Measurements from ENCODE around the gene USP48.

USP48 gene

DNA sequence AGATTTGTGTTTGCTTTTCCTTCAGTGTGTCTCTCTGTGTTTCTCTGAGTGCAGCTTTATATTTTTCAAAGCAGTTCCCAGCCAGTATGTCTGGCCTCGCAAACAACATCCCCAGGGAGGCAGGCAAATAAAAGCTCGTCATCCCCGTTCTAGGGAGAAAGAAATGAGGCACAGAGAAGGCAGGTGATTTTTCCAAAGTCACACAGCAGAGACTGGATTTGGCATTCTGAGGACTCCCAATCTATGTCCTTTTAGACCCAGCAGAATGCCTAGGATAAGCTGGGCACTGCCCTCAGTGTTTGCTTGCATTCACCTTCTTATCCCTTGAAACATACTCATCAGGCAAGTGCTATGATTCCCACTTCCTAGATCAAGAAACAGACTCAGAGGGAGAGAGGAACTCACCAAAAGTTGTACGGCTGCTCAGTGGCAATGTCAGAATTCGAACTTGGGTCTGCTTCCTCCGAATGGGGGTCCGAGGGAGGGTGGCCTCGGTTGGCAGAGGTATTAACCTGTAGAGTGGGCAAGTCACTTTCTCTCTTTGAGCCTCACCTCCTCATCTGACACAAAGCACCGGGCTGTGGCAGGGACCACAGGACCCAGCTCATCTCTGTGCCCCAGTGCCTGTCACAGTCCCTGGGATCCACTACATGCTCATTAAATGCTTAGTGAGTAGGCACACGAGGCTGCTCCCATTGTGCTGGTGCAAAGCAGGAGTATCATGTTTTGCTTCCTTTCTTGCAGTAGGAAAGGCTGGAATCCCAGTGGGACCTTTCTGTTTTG is 118.0 kb downstream of the USP48 start:
- Histone ChIP-seq H3K4me1 (ENCODE audit: control insufficient read depth, insufficient read depth, low read length) (peaks cover 20% of the 10 kb centered on the region), H3K27me3 (replicated peaks; ENCODE audit: control insufficient read depth, insufficient read depth, low read length) (peaks cover 5% of the 10 kb centered on the region), H3K9me3 (ENCODE audit: control insufficient read depth, low read length) (no peaks in the 10 kb centered on the region), H3K9ac (ENCODE audit: low read length) (no peak overlapping the region), H3K36me3 (ENCODE audit: control insufficient read depth, insufficient read depth, low read length, severe bottlenecking) (no peaks in the 10 kb centered on the region), H3K4me3 (ENCODE audit: low read length) (no peak overlapping the region)
- DNase-seq (ENCODE audit: low read depth) = no peak

GRCh38 chr1:21663951-21664805 is 118.8 kb downstream of the USP48 start:
- peaks cover 12% of the 10 kb centered on the region for H3K27me3 ChIP-seq (replicated peaks; ENCODE audit: control insufficient read depth, insufficient read depth, low read length)

DNA sequence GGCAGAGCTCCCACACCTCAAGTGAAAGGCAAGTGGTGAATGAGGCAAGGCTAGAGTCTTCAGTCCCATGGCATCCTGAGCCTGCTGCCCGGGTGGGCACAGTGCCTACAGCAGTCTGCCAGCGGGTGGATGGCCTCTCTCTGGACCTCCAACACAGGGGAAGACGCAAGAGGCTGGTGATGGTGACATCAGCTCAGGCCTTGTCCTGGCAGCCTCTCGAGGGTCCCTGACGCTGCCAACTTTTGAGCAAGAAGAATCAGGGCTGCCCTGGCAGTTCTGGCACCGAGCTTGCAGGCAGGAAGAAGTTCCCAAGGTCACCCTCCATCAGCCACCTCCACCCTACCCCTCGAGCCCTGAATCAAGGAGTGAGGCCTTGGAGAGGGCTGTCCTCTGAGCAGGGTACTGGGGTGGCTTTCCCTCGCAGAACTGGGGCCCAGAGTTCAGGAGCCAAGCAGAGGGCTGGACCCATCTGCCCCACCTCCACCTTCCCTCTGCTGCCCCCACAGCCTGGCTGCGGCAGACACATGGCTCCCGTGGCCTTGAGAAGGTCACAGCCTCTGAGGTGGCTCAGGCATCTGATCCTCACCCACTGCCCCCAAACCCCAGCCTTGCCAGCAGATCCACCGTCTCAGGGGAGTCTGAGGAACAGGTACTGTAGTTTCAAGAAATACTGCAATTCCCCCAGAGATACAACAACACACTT is 119.5 kb downstream of the USP48 start:
- Histone ChIP-seq H3K9me3 (ENCODE audit: control insufficient read depth, low read length) (no peaks in the 10 kb centered on the region), H3K4me3 (ENCODE audit: low read length) (no peak overlapping the region), H3K4me1 (ENCODE audit: control insufficient read depth, insufficient read depth, low read length) (peaks cover 15% of the 10 kb centered on the region), H3K9ac (ENCODE audit: low read length) (no peak overlapping the region), H3K36me3 (ENCODE audit: control insufficient read depth, insufficient read depth, low read length, severe bottlenecking) (no peaks in the 10 kb centered on the region), H3K27me3 (replicated peaks; ENCODE audit: control insufficient read depth, insufficient read depth, low read length) (peaks cover 12% of the 10 kb centered on the region)
- DNase-seq (ENCODE audit: low read depth) = no peak

More at GRCh38 chr1:21663951-21664805, 118.8 kb downstream of the USP48 start:
- Histone ChIP-seq H3K4me1 (ENCODE audit: control insufficient read depth, insufficient read depth, low read length) (peaks cover 15% of the 10 kb centered on the region), H3K9ac (ENCODE audit: low read length) (no peak overlapping the region), H3K36me3 (ENCODE audit: control insufficient read depth, insufficient read depth, low read length, severe bottlenecking) (no peaks in the 10 kb centered on the region), H3K4me3 (ENCODE audit: low read length) (no peak overlapping the region), H3K9me3 (ENCODE audit: control insufficient read depth, low read length) (no peaks in the 10 kb centered on the region)
- DNase-seq (ENCODE audit: low read depth) = no peak

- Histone ChIP-seq H3K9ac (ENCODE audit: low read length) (no peak overlapping the region), H3K36me3 (ENCODE audit: control insufficient read depth, insufficient read depth, low read length, severe bottlenecking) (no peaks in the 10 kb centered on the region), H3K27me3 (replicated peaks; ENCODE audit: control insufficient read depth, insufficient read depth, low read length) (peaks cover 13% of the 10 kb centered on the region), H3K9me3 (ENCODE audit: control insufficient read depth, low read length) (no peaks in the 10 kb centered on the region), H3K4me1 (ENCODE audit: control insufficient read depth, insufficient read depth, low read length) (peaks cover 15% of the 10 kb centered on the region), H3K4me3 (ENCODE audit: low read length) (no peak overlapping the region)
- no peak for DNase-seq (ENCODE audit: low read depth)
Measured at GRCh38 chr1:21662426-21663247, 120.3 kb downstream of the USP48 start.

- H3K36me3 ChIP-seq (ENCODE audit: control insufficient read depth, insufficient read depth, low read length, severe bottlenecking) = no peaks in the 10 kb centered on the region
- no peak overlapping the region for H3K9ac ChIP-seq (ENCODE audit: low read length)
- H3K9me3 ChIP-seq (ENCODE audit: control insufficient read depth, low read length) = no peaks in the 10 kb centered on the region
- no peak overlapping the region for H3K4me3 ChIP-seq (ENCODE audit: low read length)
- H3K4me1 ChIP-seq (ENCODE audit: control insufficient read depth, insufficient read depth, low read length) = peaks cover 15% of the 10 kb centered on the region
- DNase-seq (ENCODE audit: low read depth) = no peak
- peaks cover 19% of the 10 kb centered on the region for H3K27me3 ChIP-seq (replicated peaks; ENCODE audit: control insufficient read depth, insufficient read depth, low read length)
Measured at GRCh38 chr1:21661886-21662285, 121.1 kb downstream of the USP48 start.

- no peak for DNase-seq (ENCODE audit: low read depth)
- peaks cover 22% of the 10 kb centered on the region for H3K27me3 ChIP-seq (replicated peaks; ENCODE audit: control insufficient read depth, insufficient read depth, low read length)
- H3K4me1 ChIP-seq (ENCODE audit: control insufficient read depth, insufficient read depth, low read length) = no peaks in the 10 kb centered on the region
- H3K4me3 ChIP-seq (ENCODE audit: low read length) = no peak overlapping the region
- H3K9ac ChIP-seq (ENCODE audit: low read length) = no peak overlapping the region
- no peaks in the 10 kb centered on the region for H3K36me3 ChIP-seq (ENCODE audit: control insufficient read depth, insufficient read depth, low read length, severe bottlenecking)
- H3K9me3 ChIP-seq (ENCODE audit: control insufficient read depth, low read length) = no peaks in the 10 kb centered on the region
Measured at GRCh38 chr1:21659924-21660326, 123.0 kb downstream of the USP48 start.

- H3K9ac ChIP-seq (ENCODE audit: low read length) = no peak overlapping the region
- H3K9me3 ChIP-seq (ENCODE audit: control insufficient read depth, low read length) = no peaks in the 10 kb centered on the region
- no peaks in the 10 kb centered on the region for H3K36me3 ChIP-seq (ENCODE audit: control insufficient read depth, insufficient read depth, low read length, severe bottlenecking)
- H3K27me3 ChIP-seq (replicated peaks; ENCODE audit: control insufficient read depth, insufficient read depth, low read length) = peaks cover 22% of the 10 kb centered on the region
- H3K4me1 ChIP-seq (ENCODE audit: control insufficient read depth, insufficient read depth, low read length) = no peaks in the 10 kb centered on the region
- peak; percentile 78 for DNase-seq (ENCODE audit: low read depth)
- no peak overlapping the region for H3K4me3 ChIP-seq (ENCODE audit: low read length)
Measured at GRCh38 chr1:21659099-21659923, 123.6 kb downstream of the USP48 start.

- no peak for DNase-seq (ENCODE audit: low read depth)
- H3K27me3 ChIP-seq (replicated peaks; ENCODE audit: control insufficient read depth, insufficient read depth, low read length) = peaks cover 22% of the 10 kb centered on the region
Measured at GRCh38 chr1:21657456-21658190, 125.3 kb downstream of the USP48 start.

DNA sequence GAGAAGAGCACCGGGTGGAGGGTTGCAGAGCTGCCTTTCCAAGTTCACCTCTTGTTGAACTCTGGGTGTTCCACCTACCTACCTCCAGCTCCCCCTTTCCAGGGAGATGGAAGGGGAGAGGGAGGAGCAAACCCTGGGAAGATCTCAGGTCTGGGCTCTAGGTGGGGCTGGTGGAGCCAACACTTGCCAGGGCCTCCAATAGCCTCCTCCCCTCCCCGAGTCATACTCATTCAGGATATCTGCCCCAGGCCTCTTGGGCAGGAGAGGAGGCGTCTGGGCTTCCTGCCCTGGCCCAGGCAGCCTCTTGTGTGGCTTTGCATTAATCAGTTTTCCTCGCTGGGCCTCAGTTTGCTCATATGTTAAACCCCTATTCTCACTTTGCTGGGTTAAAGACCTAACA is 127.2 kb downstream of the USP48 start:
- Histone ChIP-seq H3K4me1 (ENCODE audit: control insufficient read depth, insufficient read depth, low read length) (peaks cover 6% of the 10 kb centered on the region), H3K9me3 (ENCODE audit: control insufficient read depth, low read length) (no peaks in the 10 kb centered on the region), H3K27me3 (replicated peaks; ENCODE audit: control insufficient read depth, insufficient read depth, low read length) (peaks cover 26% of the 10 kb centered on the region), H3K9ac (ENCODE audit: low read length) (no peak overlapping the region), H3K36me3 (ENCODE audit: control insufficient read depth, insufficient read depth, low read length, severe bottlenecking) (no peaks in the 10 kb centered on the region), H3K4me3 (ENCODE audit: low read length) (no peak overlapping the region)
- no peak for DNase-seq (ENCODE audit: low read depth)

More at GRCh38 chr1:21657456-21658190, 125.3 kb downstream of the USP48 start:
- no peak overlapping the region for H3K9ac ChIP-seq (ENCODE audit: low read length)
- no peaks in the 10 kb centered on the region for H3K4me1 ChIP-seq (ENCODE audit: control insufficient read depth, insufficient read depth, low read length)
- H3K9me3 ChIP-seq (ENCODE audit: control insufficient read depth, low read length) = no peaks in the 10 kb centered on the region
- H3K4me3 ChIP-seq (ENCODE audit: low read length) = no peak overlapping the region
- no peaks in the 10 kb centered on the region for H3K36me3 ChIP-seq (ENCODE audit: control insufficient read depth, insufficient read depth, low read length, severe bottlenecking)

Data from adipocyte (in vitro differentiated cells).